ENCODE results near the gene GTPBP10. TPM values are rescaled to one million over a fixed set of nuclear protein-coding genes. Genes with fewer than 3 reads are reported as not detected.
"Not testable (repeated sequence)": the region's sequence is repeated elsewhere in the genome, so short reads cannot be mapped to it uniquely, and the experiment has no call there.

Gene GTPBP10
- total RNA-seq, 1 experiment from 2014 or later, result 23.5 TPM

DNA sequence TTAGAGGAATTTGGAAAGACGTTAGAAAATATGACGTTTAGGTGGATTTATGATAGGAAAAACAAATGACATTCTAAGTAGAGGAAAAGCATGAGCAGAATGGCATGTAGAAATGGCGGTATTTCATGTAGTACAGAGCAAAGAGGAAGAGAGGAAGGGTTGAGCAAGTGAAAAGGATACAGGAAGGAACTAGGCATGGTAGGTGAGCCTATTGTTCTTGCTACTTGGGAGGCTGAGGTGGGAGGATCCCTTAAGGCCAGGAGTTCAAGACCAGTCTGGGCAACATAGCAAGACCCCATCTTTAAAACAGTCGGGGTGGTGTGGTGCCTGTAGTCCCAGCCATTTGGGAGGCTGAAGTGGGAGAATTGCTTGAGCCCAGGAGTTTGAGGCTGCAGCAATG is 1.2 kb downstream of the GTPBP10 start:
- no TSS peak for BruUV-seq (replicated peaks)
- ChIA-PET CTCF (no interaction called here), POLR2A (ENCODE audit: unreplicated experiment) (interaction anchor here (0.6 kb wide), 1 partner anchor 167 kb away, joined by 4 read pairs; no protein-coding TSS in a partner anchor)
- Histone ChIP-seq H3F3A (ENCODE audit: low read length, unreplicated experiment) (no peaks in the 10 kb centered on the region), H3K4me2 (ENCODE audit: low read length) (peak overlapping the region; percentile 93), H3K4me1 (ENCODE audit: insufficient read depth, low read length) (peaks cover 14% of the 10 kb centered on the region; the same call in 1 of the 2 replicates), H3K9me3 (ENCODE audit: low read length) (no peaks in the 10 kb centered on the region), H3K9ac (ENCODE audit: low read length) (peak overlapping the region; percentile 94; the same call in 1 of the 2 replicates), H3K4me3 (ENCODE audit: low read length) (peak overlapping the region; percentile 96), H3K36me3 (ENCODE audit: low read depth, low read length) (no peaks in the 10 kb centered on the region), H2AFZ (ENCODE audit: low read length) (no peak overlapping the region), H3K27ac (ENCODE audit: low read length) (no peak overlapping the region), H4K20me1 (ENCODE audit: low read length) (no peaks in the 10 kb centered on the region), H3K27me3 (ENCODE audit: low read length) (no peaks in the 10 kb centered on the region), H3K79me2 (ENCODE audit: low read length) (peaks cover 58% of the 10 kb centered on the region), H3K9me2 (replicated peaks; ENCODE audit: low read length) (no peaks in the 10 kb centered on the region)
- DNase-seq (no peak), ATAC-seq (no peak)
- intact Hi-C loops (cut with micrococcal nuclease), result loop anchor here (2.0 kb wide), 2 partner anchors 37 to 79 kb away; no protein-coding TSS in a partner anchor
- TF ChIP-seq CTCF (conservative IDR thresholded peaks at IDR 0.05; ENCODE audit: low read depth, low read length) (no peak), EZH2phosphoT487 (IDR thresholded peaks at IDR 0.05; ENCODE audit: borderline replicate concordance, low read length) (no peak), EZH2 (IDR thresholded peaks at IDR 0.05; ENCODE audit: low read length, unreplicated experiment) (no peak)

DNA sequence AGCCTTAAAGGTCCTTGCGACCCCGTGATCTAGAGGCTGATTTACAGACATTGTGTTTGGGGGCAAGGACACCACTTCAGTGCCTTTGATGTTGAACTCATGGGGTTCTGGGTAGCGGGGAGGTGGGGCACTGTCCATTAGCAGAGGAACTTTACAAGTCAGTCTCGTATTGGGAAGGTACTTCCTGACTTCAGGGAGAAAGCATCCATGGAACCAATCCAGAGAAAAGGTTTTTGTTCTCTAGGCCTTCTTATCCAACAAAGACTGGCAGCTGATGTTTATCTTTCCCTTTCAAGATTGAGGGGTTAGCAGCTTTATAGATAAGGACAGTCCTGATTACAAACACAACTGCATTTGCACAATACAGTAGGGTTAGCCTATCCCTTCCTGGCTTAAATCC is 2.8 kb downstream of the GTPBP10 start:
- Histone ChIP-seq H3K9me2 (replicated peaks; ENCODE audit: low read length) (no peaks in the 10 kb centered on the region), H2AFZ (ENCODE audit: low read length) (no peak overlapping the region), H3K27ac (ENCODE audit: low read length) (no peak overlapping the region), H3K4me2 (ENCODE audit: low read length) (no peak overlapping the region), H3K9ac (ENCODE audit: low read length) (no peak overlapping the region), H3K9me3 (ENCODE audit: low read length) (no peaks in the 10 kb centered on the region), H3K4me1 (ENCODE audit: insufficient read depth, low read length) (peaks cover 14% of the 10 kb centered on the region; the same call in 1 of the 2 replicates), H4K20me1 (ENCODE audit: low read length) (no peaks in the 10 kb centered on the region), H3F3A (ENCODE audit: low read length, unreplicated experiment) (no peaks in the 10 kb centered on the region), H3K27me3 (ENCODE audit: low read length) (no peaks in the 10 kb centered on the region), H3K36me3 (ENCODE audit: low read depth, low read length) (peaks cover 12% of the 10 kb centered on the region), H3K4me3 (ENCODE audit: low read length) (no peak overlapping the region), H3K79me2 (ENCODE audit: low read length) (peaks cover 63% of the 10 kb centered on the region)
- ChIA-PET POLR2A (ENCODE audit: unreplicated experiment) (no interaction called here), CTCF (no interaction called here)
- ATAC-seq, result no peak
- DNase-seq, result no peak
- no TSS peak for BruUV-seq (replicated peaks)
- TF ChIP-seq EZH2phosphoT487 (IDR thresholded peaks at IDR 0.05; ENCODE audit: borderline replicate concordance, low read length), result no peak
- TF ChIP-seq CTCF (conservative IDR thresholded peaks at IDR 0.05; ENCODE audit: low read depth, low read length), result no peak
- TF ChIP-seq EZH2 (IDR thresholded peaks at IDR 0.05; ENCODE audit: low read length, unreplicated experiment), result no peak
- intact Hi-C loops (cut with micrococcal nuclease), result no loop called here

- DNase-seq; intact Hi-C loops (cut with micrococcal nuclease); H4K20me1 ChIP-seq (ENCODE audit: low read length); H3K27ac ChIP-seq (ENCODE audit: low read length); H2AFZ ChIP-seq (ENCODE audit: low read length); H3K27me3 ChIP-seq (ENCODE audit: low read length); H3K9me2 ChIP-seq (replicated peaks; ENCODE audit: low read length); H3K9me3 ChIP-seq (ENCODE audit: low read length); H3F3A ChIP-seq (ENCODE audit: low read length, unreplicated experiment); ATAC-seq; H3K4me2 ChIP-seq (ENCODE audit: low read length); H3K9ac ChIP-seq (ENCODE audit: low read length); BruUV-seq (replicated peaks); POLR2A ChIA-PET (ENCODE audit: unreplicated experiment); CTCF ChIA-PET; H3K4me3 ChIP-seq (ENCODE audit: low read length): not testable (repeated sequence)
- Histone ChIP-seq H3K79me2 (ENCODE audit: low read length) (peaks cover 63% of the 10 kb centered on the region), H3K4me1 (ENCODE audit: insufficient read depth, low read length) (peaks cover 14% of the 10 kb centered on the region; the same call in 1 of the 2 replicates), H3K36me3 (ENCODE audit: low read depth, low read length) (peaks cover 18% of the 10 kb centered on the region)
Measured at GRCh38 chr7:90350032-90350431, 3.5 kb downstream of the GTPBP10 start.

Measured in PC-3 (cell line).